IMR-90 (cell line): Measurements from ENCODE around the gene SLC13A1. TPM values are rescaled to one million over a fixed set of nuclear protein-coding genes. Genes with fewer than 3 reads are reported as not detected.

Source experiments
- ATAC-seq: fragments of 200-7000 bp; cut with Tn5 transposase; 2 replicates; pipeline ENCODE4 v1.9.1; 2020; ENCODE audit warnings: low read depth, mild to moderate bottlenecking, moderate library complexity
- BruUV-seq: library from RNA; stranded (reverse); fragments of 400-500 nt; replicated peaks from 2 replicates; lab custom pipeline; 2021; lab: Mats Ljungman, UMichigan
- CTCF ChIA-PET: fragments of 300-600 bp; formaldehyde crosslinking; extraction: SDS; loops from one replicate; lab custom pipeline; 2021; ENCODE audit warnings: antibody characterized with exemption; lab: Yijun Ruan, JAX
- POLR2A ChIA-PET: fragments of 300-600 bp; sonication (Branson Sonifier 250); formaldehyde crosslinking; loops from one replicate; lab custom pipeline; 2022; ENCODE audit warnings: antibody characterized with exemption; ENCODE audit not compliant: unreplicated experiment; lab: Charles Lee
- DNase-seq: peaks from one replicate; pipeline ENCODE4 v3.0.0; 2013
- H2AFZ ChIP-seq: replicated peaks from 2 replicates; pipeline ENCODE3; 2013; ENCODE audit warnings: low read length, mild to moderate bottlenecking; ENCODE audit not compliant: poor library complexity
- H2AK5ac ChIP-seq: 2 replicates; pipeline ENCODE4 v1.6.1; 2013; ENCODE audit warnings: low read depth, low read length, inconsistent platforms
- H2AK9ac ChIP-seq: replicated peaks from 2 replicates; pipeline ENCODE3; 2013; ENCODE audit warnings: mild to moderate bottlenecking, low read depth, low read length, moderate library complexity; ENCODE audit not compliant: poor library complexity
- H2BK120ac ChIP-seq: 2 replicates; pipeline ENCODE4 v1.6.1; 2013; ENCODE audit warnings: low read depth, low read length, inconsistent platforms
- H2BK15ac ChIP-seq: 3 replicates; pipeline ENCODE4 v1.6.1; 2013; ENCODE audit warnings: low read depth, low read length, inconsistent platforms
- H2BK20ac ChIP-seq: 2 replicates; pipeline ENCODE4 v1.6.1; 2013; ENCODE audit warnings: low read depth, mild to moderate bottlenecking, inconsistent platforms, low read length, moderate library complexity
- H2BK5ac ChIP-seq: 2 replicates; pipeline ENCODE4 v1.6.1; 2013; ENCODE audit warnings: mild to moderate bottlenecking, low read depth, low read length, inconsistent platforms; ENCODE audit not compliant: poor library complexity, severe bottlenecking
- H3K14ac ChIP-seq: replicated peaks from 2 replicates; pipeline ENCODE4 v1.6.1; 2013; ENCODE audit warnings: low read depth, low read length, inconsistent platforms
- H3K18ac ChIP-seq: 2 replicates; pipeline ENCODE4 v1.6.1; 2013; ENCODE audit warnings: low read depth, low read length, control low read depth
- H3K23ac ChIP-seq: 2 replicates; pipeline ENCODE4 v1.6.1; 2013; ENCODE audit warnings: low read depth, low read length, inconsistent platforms
- H3K27ac ChIP-seq: 2 replicates; pipeline ENCODE4 v1.5.1; 2013; ENCODE audit warnings: mild to moderate bottlenecking, control low read depth, low read length; ENCODE audit not compliant: insufficient read depth
- H3K27me3 ChIP-seq: 2 replicates; pipeline ENCODE4 v1.6.1; 2013; ENCODE audit warnings: low read length; ENCODE audit not compliant: control insufficient read depth, insufficient read depth
- H3K36me3 ChIP-seq: 2 replicates; pipeline ENCODE4 v1.6.1; 2013; ENCODE audit warnings: low read length, mixed read lengths; ENCODE audit not compliant: control insufficient read depth, insufficient read depth
- H3K4ac ChIP-seq: 2 replicates; pipeline ENCODE4 v1.6.1; 2013; ENCODE audit warnings: low read depth, low read length, inconsistent platforms
- H3K4me1 ChIP-seq: 2 replicates; pipeline ENCODE4 v1.6.1; 2013; ENCODE audit warnings: low read length, mixed read lengths; ENCODE audit not compliant: control insufficient read depth, insufficient read depth
- H3K4me2 ChIP-seq: 2 replicates; pipeline ENCODE4 v1.6.1; 2013; ENCODE audit warnings: low read depth, mild to moderate bottlenecking, control low read depth, low read length, moderate library complexity
- H3K4me3 ChIP-seq: 2 replicates; pipeline ENCODE4 v1.5.1; 2013; ENCODE audit warnings: low read depth, mild to moderate bottlenecking, control low read depth, low read length, moderate library complexity; ENCODE audit not compliant: insufficient read depth
- H3K56ac ChIP-seq: 2 replicates; pipeline ENCODE4 v1.6.1; 2013; ENCODE audit warnings: low read length, inconsistent platforms; ENCODE audit not compliant: insufficient read depth; ENCODE audit errors: extremely low read depth
- H3K79me1 ChIP-seq, 2 experiments: 2 replicates each; pipeline ENCODE4 v1.6.1; 2013; ENCODE audit warnings: low read length in 2 of 2, inconsistent platforms in 1 of 2, low read depth in 1 of 2
- H3K9ac ChIP-seq: 2 replicates; pipeline ENCODE4 v1.6.1; 2013; ENCODE audit warnings: low read depth, low read length, control low read depth
- H3K9me1 ChIP-seq: 2 replicates; pipeline ENCODE4 v1.6.1; 2013; ENCODE audit warnings: low read length, inconsistent platforms; ENCODE audit not compliant: insufficient read depth
- H3K9me3 ChIP-seq: 2 replicates; pipeline ENCODE4 v1.6.1; 2013; ENCODE audit warnings: low read length; ENCODE audit not compliant: control insufficient read depth, insufficient read depth
- H4K20me1 ChIP-seq: 2 replicates; pipeline ENCODE4 v1.6.1; 2013; ENCODE audit warnings: low read length, inconsistent platforms; ENCODE audit not compliant: insufficient read depth
- H4K5ac ChIP-seq: 2 replicates; pipeline ENCODE4 v1.6.1; 2013; ENCODE audit warnings: mild to moderate bottlenecking, low read depth, low read length, control low read depth
- H4K8ac ChIP-seq, 2 experiments: 2 replicates each; pipeline ENCODE4 v1.6.1; 2013; ENCODE audit warnings: low read depth in 2 of 2, low read length in 2 of 2, control low read depth in 1 of 2, inconsistent platforms in 1 of 2
- H4K91ac ChIP-seq: 2 replicates; pipeline ENCODE4 v1.6.1; 2013; ENCODE audit warnings: low read depth, low read length, inconsistent platforms; ENCODE audit not compliant: insufficient read depth
- CHD1 ChIP-seq: IDR thresholded peaks from 2 replicates; pipeline ENCODE4 v1.6.1; 2012; ENCODE audit warnings: low read depth, low read length, improper control_type of control experiment
- FOS ChIP-seq: fragments of 150-350 bp; IDR thresholded peaks from 2 replicates; pipeline ENCODE4 v1.6.1; 2016; ENCODE audit warnings: low read depth, low read length
- MAFK ChIP-seq: IDR thresholded peaks from 2 replicates; pipeline ENCODE4 v1.6.1; 2012; ENCODE audit warnings: low read depth, low read length, improper control_type of control experiment
- NFE2L2 ChIP-seq: fragments of 150-350 bp; IDR thresholded peaks from 2 replicates; pipeline ENCODE4 v1.6.1; 2016; ENCODE audit warnings: low read depth, mild to moderate bottlenecking, low read length
- RAD21 ChIP-seq: IDR thresholded peaks from 2 replicates; pipeline ENCODE4 v1.6.1; 2012; ENCODE audit warnings: low read length, improper control_type of control experiment
- SMC3 ChIP-seq: fragments of 150-350 bp; IDR thresholded peaks from 2 replicates; pipeline ENCODE4 v1.6.1; 2016; ENCODE audit warnings: low read depth, mild to moderate bottlenecking, antibody characterized with exemption, low read length, moderate library complexity
- WGBS, 2 experiments: methylation state at CpG; one replicate each; pipeline versions ENCODE4 v1.1.5 to v1.1.7; 2013; ENCODE audit warnings: missing lambda C conversion rate in 2 of 2; ENCODE audit not compliant: insufficient read length in 1 of 2; ENCODE audit errors: extremely low coverage in 2 of 2; 5-methylcytosine and 5-hydroxymethylcytosine counted together
- dilution Hi-C: fragments of 300-500 bp; cut with HindIII; formaldehyde crosslinking; loops from one replicate; pipeline ENCODE4 v1.14.3; 2018; ENCODE audit warnings: low sequenced_read_pairs; ENCODE audit not compliant: unreplicated experiment
- in situ Hi-C: fragments of 300-500 bp; cut with MboI; formaldehyde crosslinking; loops from 3 replicates; pipeline ENCODE4 v1.14.3; 2019; ENCODE audit warnings: low sequenced_read_pairs, inconsistent platforms, mixed read lengths
- intact Hi-C: fragments of 100-400 bp; cut with micrococcal nuclease; formaldehyde crosslinking; loops from 2 replicates; pipeline ENCODE4 v1.10.0; 2022
- polyA plus RNA-seq, 3 experiments: library from polyadenylated mRNA; depleted of rRNA; stranded (reverse); fragments of >200 nt; gene quantifications; 2 replicates each; pipeline ENCODE4 v1.2.3, GENCODE V29; 2012; ENCODE audit warnings: low replicate concordance in 1 of 3
- total RNA-seq: library from RNA; depleted of rRNA; stranded (reverse); fragments of >200 nt; gene quantifications from 2 replicates; pipeline ENCODE4 v1.2.3, GENCODE V29; 2012
- TF ChIP-seq, protein P1 (sequence below): fragments of 150-350 bp; IDR thresholded peaks from 2 replicates; pipeline ENCODE4 v1.6.1; 2016; ENCODE audit warnings: low read depth, mild to moderate bottlenecking, low read length, moderate library complexity, borderline replicate concordance
- TF ChIP-seq, protein P2 (sequence below): conservative IDR thresholded peaks from 2 replicates; pipeline ENCODE4 v1.5.1; 2012; ENCODE audit warnings: mild to moderate bottlenecking, low read depth, low read length, improper control_type of control experiment
- TF ChIP-seq, protein P3 (sequence below): fragments of 150-350 bp; IDR thresholded peaks from 2 replicates; pipeline ENCODE4 v1.6.1; 2017; ENCODE audit warnings: mild to moderate bottlenecking, antibody characterized with exemption, low read length, low read depth

The SLC13A1 gene
- total and polyA plus RNA-seq, 2 of the 4 experiments (the other 2 are of a cell fraction) = not detected

GRCh38 chr7:123230147-123230546 lies 30.4 kb upstream of the SLC13A1 start:
- Histone ChIP-seq H2AK9ac (no peak overlapping the region), H2BK5ac (no peak overlapping the region), H3K18ac (no peak overlapping the region), H3K4me1 (no peaks in the 10 kb centered on the region), H4K8ac (no peak overlapping the region), H2BK15ac (no peak overlapping the region), H2AFZ (no peak overlapping the region), H3K23ac (no peak overlapping the region), H3K27me3 (no peaks in the 10 kb centered on the region), H2AK5ac (no peak overlapping the region), H3K79me1 (no peaks in the 10 kb centered on the region), H3K4me3 (no peak overlapping the region), H3K9me3 (peaks cover 16% of the 10 kb centered on the region), H3K27ac (no peak overlapping the region), H2BK20ac (no peak overlapping the region), H3K4me2 (no peak overlapping the region), H3K9me1 (no peaks in the 10 kb centered on the region), H3K56ac (no peak overlapping the region), H3K4ac (no peak overlapping the region), H3K14ac (no peak overlapping the region), H4K91ac (no peak overlapping the region), H4K20me1 (no peaks in the 10 kb centered on the region), H2BK120ac (no peak overlapping the region), H4K5ac (no peak overlapping the region), H3K9ac (no peak overlapping the region), H3K36me3 (no peaks in the 10 kb centered on the region)
- dilution Hi-C loops = no loop called here
- intact Hi-C loops = no loop called here
- DNase-seq = no peak
- BruUV-seq = no TSS peak
- in situ Hi-C loops = no loop called here
- WGBS, 2 experiments = no CpG with 5 or more reads among the region's 1 CpG
- POLR2A ChIA-PET = no interaction called here
- TF ChIP-seq SMC3 = no peak
- no peak for TF ChIP-seq RAD21
- TF ChIP-seq, protein P1, sequence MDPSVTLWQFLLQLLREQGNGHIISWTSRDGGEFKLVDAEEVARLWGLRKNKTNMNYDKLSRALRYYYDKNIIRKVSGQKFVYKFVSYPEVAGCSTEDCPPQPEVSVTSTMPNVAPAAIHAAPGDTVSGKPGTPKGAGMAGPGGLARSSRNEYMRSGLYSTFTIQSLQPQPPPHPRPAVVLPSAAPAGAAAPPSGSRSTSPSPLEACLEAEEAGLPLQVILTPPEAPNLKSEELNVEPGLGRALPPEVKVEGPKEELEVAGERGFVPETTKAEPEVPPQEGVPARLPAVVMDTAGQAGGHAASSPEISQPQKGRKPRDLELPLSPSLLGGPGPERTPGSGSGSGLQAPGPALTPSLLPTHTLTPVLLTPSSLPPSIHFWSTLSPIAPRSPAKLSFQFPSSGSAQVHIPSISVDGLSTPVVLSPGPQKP = no peak
- TF ChIP-seq MAFK = no peak
- no peak for TF ChIP-seq FOS
- TF ChIP-seq NFE2L2 = no peak
- TF ChIP-seq, protein P2, sequence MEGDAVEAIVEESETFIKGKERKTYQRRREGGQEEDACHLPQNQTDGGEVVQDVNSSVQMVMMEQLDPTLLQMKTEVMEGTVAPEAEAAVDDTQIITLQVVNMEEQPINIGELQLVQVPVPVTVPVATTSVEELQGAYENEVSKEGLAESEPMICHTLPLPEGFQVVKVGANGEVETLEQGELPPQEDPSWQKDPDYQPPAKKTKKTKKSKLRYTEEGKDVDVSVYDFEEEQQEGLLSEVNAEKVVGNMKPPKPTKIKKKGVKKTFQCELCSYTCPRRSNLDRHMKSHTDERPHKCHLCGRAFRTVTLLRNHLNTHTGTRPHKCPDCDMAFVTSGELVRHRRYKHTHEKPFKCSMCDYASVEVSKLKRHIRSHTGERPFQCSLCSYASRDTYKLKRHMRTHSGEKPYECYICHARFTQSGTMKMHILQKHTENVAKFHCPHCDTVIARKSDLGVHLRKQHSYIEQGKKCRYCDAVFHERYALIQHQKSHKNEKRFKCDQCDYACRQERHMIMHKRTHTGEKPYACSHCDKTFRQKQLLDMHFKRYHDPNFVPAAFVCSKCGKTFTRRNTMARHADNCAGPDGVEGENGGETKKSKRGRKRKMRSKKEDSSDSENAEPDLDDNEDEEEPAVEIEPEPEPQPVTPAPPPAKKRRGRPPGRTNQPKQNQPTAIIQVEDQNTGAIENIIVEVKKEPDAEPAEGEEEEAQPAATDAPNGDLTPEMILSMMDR = no peak
- TF ChIP-seq CHD1 = no peak
- TF ChIP-seq, protein P3, sequence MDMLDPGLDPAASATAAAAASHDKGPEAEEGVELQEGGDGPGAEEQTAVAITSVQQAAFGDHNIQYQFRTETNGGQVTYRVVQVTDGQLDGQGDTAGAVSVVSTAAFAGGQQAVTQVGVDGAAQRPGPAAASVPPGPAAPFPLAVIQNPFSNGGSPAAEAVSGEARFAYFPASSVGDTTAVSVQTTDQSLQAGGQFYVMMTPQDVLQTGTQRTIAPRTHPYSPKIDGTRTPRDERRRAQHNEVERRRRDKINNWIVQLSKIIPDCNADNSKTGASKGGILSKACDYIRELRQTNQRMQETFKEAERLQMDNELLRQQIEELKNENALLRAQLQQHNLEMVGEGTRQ = no peak
- CTCF ChIA-PET = no interaction called here
- ATAC-seq = no peak
